Measurements from ENCODE around the gene NEGR1.

DNA sequence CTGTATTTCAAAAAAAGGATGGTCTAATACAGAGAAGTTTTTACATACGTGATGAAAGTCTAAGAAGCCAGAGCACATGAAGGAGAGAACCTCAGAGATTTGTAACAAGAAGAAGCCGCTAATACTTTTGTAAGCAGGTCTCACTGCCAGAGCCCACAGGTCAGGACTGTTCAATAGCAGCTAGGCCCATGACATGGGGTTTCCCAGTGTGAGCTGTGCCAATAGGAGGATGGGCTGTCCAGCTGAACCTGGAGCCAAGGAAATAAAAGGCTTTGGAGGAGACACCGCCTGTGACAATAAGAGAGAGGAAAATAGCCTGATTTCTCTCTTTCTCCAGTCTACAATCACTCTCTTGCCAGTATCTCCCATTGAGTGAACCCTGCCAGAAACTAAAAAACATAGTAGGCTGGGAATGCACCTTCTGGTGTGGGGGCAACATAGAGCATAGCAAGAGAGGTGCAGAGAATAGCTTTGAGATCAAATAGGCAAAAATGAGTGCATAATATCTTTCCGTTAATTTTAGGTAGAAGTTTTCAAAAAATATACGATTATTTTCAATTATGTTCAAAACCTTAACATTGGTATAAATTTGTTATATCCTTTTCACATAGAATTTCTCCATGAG, 360.3 kb downstream of the NEGR1 start:
- TF ChIP-seq CTCF (IDR thresholded peaks at IDR 0.05 in 2 of 3, conservative IDR thresholded peaks at IDR 0.05 in 1 of 3; ENCODE audit: borderline replicate concordance in 1 of 3, insufficient read depth in 1 of 3, low read depth in 2 of 3, low read length in 2 of 3) (no peak), POLR2A (IDR thresholded peaks at IDR 0.05; ENCODE audit: borderline replicate concordance, extremely low read depth, insufficient read depth, insufficient read length) (no peak), POLR2AphosphoS5 (IDR thresholded peaks at IDR 0.05; ENCODE audit: low read depth, low read length) (no peak), REST (IDR thresholded peaks at IDR 0.05; ENCODE audit: low read depth) (no peak), ZNF274 (IDR thresholded peaks at IDR 0.05; ENCODE audit: low read depth, low read length) (no peak), EZH2 (IDR thresholded peaks at IDR 0.05) (no peak), SIN3A (IDR thresholded peaks at IDR 0.05; ENCODE audit: low read depth) (no peak), RAD21 (IDR thresholded peaks at IDR 0.05; ENCODE audit: low read depth) (no peak), ATF3 (IDR thresholded peaks at IDR 0.05) (no peak), CBX3 (IDR thresholded peaks at IDR 0.05; ENCODE audit: low read depth) (no peak), ZFX (IDR thresholded peaks at IDR 0.05) (no peak)
